ENCODE measurements around the gene MYH10. TPM values are rescaled to one million over a fixed set of nuclear protein-coding genes. Genes with fewer than 3 reads are reported as not detected.
A peak's percentile ranks its signal among the peaks of the same experiment; 100 is the strongest.

The MYH10 gene
- total RNA-seq, 1 donor from 2014 or later, result 34.9 TPM

- intact Hi-C loops (cut with DNase I), result no loop called here
- no peak overlapping the region for H3K27ac ChIP-seq
- H3K4me3 ChIP-seq, result no peak overlapping the region
- no peaks in the 10 kb centered on the region for H3K9me3 ChIP-seq
- peaks cover 8% of the 10 kb centered on the region for H3K4me1 ChIP-seq
- no peak for DNase-seq (ENCODE audit: extremely low spot score in 2 of 2)
- H3K27me3 ChIP-seq, result no peaks in the 10 kb centered on the region
- TF ChIP-seq, protein P1, sequence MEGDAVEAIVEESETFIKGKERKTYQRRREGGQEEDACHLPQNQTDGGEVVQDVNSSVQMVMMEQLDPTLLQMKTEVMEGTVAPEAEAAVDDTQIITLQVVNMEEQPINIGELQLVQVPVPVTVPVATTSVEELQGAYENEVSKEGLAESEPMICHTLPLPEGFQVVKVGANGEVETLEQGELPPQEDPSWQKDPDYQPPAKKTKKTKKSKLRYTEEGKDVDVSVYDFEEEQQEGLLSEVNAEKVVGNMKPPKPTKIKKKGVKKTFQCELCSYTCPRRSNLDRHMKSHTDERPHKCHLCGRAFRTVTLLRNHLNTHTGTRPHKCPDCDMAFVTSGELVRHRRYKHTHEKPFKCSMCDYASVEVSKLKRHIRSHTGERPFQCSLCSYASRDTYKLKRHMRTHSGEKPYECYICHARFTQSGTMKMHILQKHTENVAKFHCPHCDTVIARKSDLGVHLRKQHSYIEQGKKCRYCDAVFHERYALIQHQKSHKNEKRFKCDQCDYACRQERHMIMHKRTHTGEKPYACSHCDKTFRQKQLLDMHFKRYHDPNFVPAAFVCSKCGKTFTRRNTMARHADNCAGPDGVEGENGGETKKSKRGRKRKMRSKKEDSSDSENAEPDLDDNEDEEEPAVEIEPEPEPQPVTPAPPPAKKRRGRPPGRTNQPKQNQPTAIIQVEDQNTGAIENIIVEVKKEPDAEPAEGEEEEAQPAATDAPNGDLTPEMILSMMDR (IDR thresholded peaks at IDR 0.05), result no peak
- H3K36me3 ChIP-seq, result no peaks in the 10 kb centered on the region
Observed at GRCh38 chr17:8577868-8578267, 52.7 kb downstream of the MYH10 start.

DNA sequence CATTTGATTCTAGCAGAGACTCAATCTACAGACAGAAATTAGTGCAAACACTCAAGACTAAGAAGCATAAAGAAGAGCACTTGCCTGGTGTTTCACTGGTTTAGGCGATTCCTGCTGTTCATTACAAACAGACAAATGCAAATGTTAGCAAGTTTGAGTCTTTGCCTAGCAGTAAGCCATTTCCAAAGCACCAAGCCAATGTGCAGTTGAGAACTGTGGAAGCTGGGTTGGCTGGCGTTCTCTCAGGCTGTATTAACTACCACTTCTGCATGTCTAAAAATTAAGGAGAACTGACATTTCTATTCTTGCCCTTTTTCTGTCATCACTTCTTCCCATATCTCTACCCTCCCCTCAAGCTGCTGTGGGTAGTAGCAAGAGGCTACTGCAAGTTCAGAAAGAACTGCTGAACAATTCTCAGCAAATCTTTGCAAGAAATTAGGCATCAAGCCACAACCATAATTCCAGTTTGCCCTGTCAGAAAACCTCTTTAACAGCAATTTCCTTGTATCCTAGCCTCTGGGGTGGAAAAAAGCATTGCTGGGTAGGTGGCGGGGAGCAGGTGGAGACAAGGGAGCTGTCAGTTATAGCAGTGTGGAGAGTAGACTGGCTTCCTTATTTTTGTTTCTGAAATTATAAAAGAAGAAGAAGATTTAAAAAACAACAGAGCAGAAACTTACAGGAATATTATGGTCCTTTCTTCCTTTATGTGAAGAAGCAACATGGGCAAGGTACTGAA is 53.8 kb downstream of the MYH10 start:
- no peak for DNase-seq (ENCODE audit: extremely low spot score in 2 of 2)
- TF ChIP-seq, protein P1 (IDR thresholded peaks at IDR 0.05), result no peak
- no peak for TF ChIP-seq POLR2AphosphoS5 (IDR thresholded peaks at IDR 0.05; ENCODE audit: insufficient read depth in 1 of 2, low read depth in 1 of 2)
- no peak for TF ChIP-seq POLR2A (IDR thresholded peaks at IDR 0.05)
- Histone ChIP-seq H3K4me3 (no peak overlapping the region), H3K27me3 (no peaks in the 10 kb centered on the region), H3K9me3 (no peaks in the 10 kb centered on the region), H3K4me1 (peaks cover 8% of the 10 kb centered on the region), H3K27ac (no peak overlapping the region), H3K36me3 (no peaks in the 10 kb centered on the region)
- intact Hi-C loops (cut with DNase I), result no loop called here

- Histone ChIP-seq H3K27ac (no peak overlapping the region), H3K36me3 (no peaks in the 10 kb centered on the region), H3K9me3 (no peaks in the 10 kb centered on the region), H3K27me3 (no peaks in the 10 kb centered on the region), H3K4me1 (no peaks in the 10 kb centered on the region), H3K4me3 (no peak overlapping the region)
- no peak for TF ChIP-seq POLR2A (IDR thresholded peaks at IDR 0.05)
- TF ChIP-seq, protein P1 (IDR thresholded peaks at IDR 0.05), result peak in 1 of 3 experiments; percentile 14
- no peak for TF ChIP-seq POLR2AphosphoS5 (IDR thresholded peaks at IDR 0.05; ENCODE audit: insufficient read depth in 1 of 2, low read depth in 1 of 2)
- intact Hi-C loops (cut with DNase I), result loop anchor here (2.0 kb wide), 1 partner anchor 172 kb away; no protein-coding TSS in a partner anchor
- DNase-seq (ENCODE audit: extremely low spot score in 2 of 2), result no peak
Observed at GRCh38 chr17:8574687-8575086, 55.8 kb downstream of the MYH10 start.

- no peaks in the 10 kb centered on the region for H3K4me1 ChIP-seq
- TF ChIP-seq, protein P1 (IDR thresholded peaks at IDR 0.05), result peak in 1 of 3 experiments; percentile 13
- no peak for TF ChIP-seq POLR2A (IDR thresholded peaks at IDR 0.05)
- H3K4me3 ChIP-seq, result no peak overlapping the region
- H3K27me3 ChIP-seq, result no peaks in the 10 kb centered on the region
- intact Hi-C loops (cut with DNase I), result no loop called here
- H3K9me3 ChIP-seq, result no peaks in the 10 kb centered on the region
- H3K27ac ChIP-seq, result no peak overlapping the region
- no peak for DNase-seq (ENCODE audit: extremely low spot score in 2 of 2)
- no peaks in the 10 kb centered on the region for H3K36me3 ChIP-seq
Observed at GRCh38 chr17:8572764-8573163, 57.8 kb downstream of the MYH10 start.

DNA sequence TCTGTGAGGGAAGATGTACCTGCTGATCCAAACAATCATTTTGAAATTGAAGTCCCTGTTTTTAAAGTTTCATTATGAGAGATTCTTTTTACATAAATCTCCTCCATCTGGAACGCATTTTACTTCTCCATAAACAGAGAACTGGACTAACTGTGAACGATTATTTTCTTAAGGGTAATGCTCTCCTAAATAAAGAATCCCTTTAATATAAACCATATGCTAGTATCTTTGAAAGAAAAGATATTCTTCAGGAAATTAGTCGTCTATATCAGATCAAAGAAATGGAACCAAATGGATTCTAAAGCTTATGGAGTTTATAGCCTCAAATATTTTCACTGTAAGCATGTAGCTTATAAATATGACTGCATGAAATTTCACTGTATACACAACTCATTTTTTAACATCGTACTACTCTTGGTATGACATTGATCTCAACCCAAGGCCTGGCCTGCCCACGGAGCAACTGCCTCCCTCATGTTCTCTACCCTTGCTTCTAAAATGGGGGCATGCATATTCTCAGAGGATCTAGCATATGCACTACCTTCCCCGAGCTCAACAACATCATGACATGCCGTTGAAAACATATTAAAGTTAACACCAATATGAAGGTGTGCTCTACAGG is 66.4 kb downstream of the MYH10 start:
- Histone ChIP-seq H3K4me1 (no peaks in the 10 kb centered on the region), H3K27me3 (no peaks in the 10 kb centered on the region), H3K4me3 (no peak overlapping the region), H3K9me3 (no peaks in the 10 kb centered on the region), H3K27ac (no peak overlapping the region), H3K36me3 (no peaks in the 10 kb centered on the region)
- intact Hi-C loops (cut with DNase I), result no loop called here
- TF ChIP-seq POLR2A (IDR thresholded peaks at IDR 0.05), result no peak
- TF ChIP-seq, protein P1 (IDR thresholded peaks at IDR 0.05), result no peak
- TF ChIP-seq POLR2AphosphoS5 (IDR thresholded peaks at IDR 0.05; ENCODE audit: insufficient read depth in 1 of 2, low read depth in 1 of 2), result no peak
- no peak for DNase-seq (ENCODE audit: extremely low spot score in 2 of 2)
